Type B pancreatic cell (in vitro differentiated cells): Measurements from ENCODE around the gene ELFN1. TPM values are rescaled to one million over a fixed set of nuclear protein-coding genes. Genes with fewer than 3 reads are reported as not detected.
"Not testable (repeated sequence)": the region's sequence is repeated elsewhere in the genome, so short reads cannot be mapped to it uniquely, and the experiment has no call there.

Experiments used
- DNase-seq: peaks from one replicate; pipeline ENCODE4 v3.0.0; 2021; ENCODE audit warnings: mixed read lengths; ENCODE audit not compliant: unreplicated experiment; ENCODE audit errors: extremely low spot score
- H3K27ac Mint-ChIP-seq: 2 replicates; pipeline ENCODE4 v1.8.0; 2021; ENCODE audit warnings: mild to moderate bottlenecking, mixed read lengths
- H3K27me3 Mint-ChIP-seq: 2 replicates; pipeline ENCODE4 v1.8.0; 2021; ENCODE audit warnings: mixed read lengths
- H3K36me3 Mint-ChIP-seq: 2 replicates; pipeline ENCODE4 v1.8.0; 2021; ENCODE audit warnings: mixed read lengths
- H3K4me1 Mint-ChIP-seq: one replicate; pipeline ENCODE4 v1.8.0; 2021; ENCODE audit warnings: mixed read lengths; ENCODE audit not compliant: unreplicated experiment
- H3K4me3 Mint-ChIP-seq: 2 replicates; pipeline ENCODE4 v1.8.0; 2021; ENCODE audit warnings: mild to moderate bottlenecking, mixed read lengths
- H3K9me3 Mint-ChIP-seq: 2 replicates; pipeline ENCODE4 v1.8.0; 2021; ENCODE audit warnings: mixed read lengths
- CTCF ChIP-seq: fragments of 200-600 bp; sonication (generic); conservative IDR thresholded peaks from 2 replicates; pipeline ENCODE4 v1.5.0; 2021; ENCODE audit warnings: antibody characterized with exemption, mild to moderate bottlenecking
- total RNA-seq: library from RNA; stranded (reverse); gene quantifications from 2 replicates; pipeline ENCODE4 v1.2.1, GENCODE V29; 2021; ENCODE audit warnings: low replicate concordance

The ELFN1 gene
- total RNA-seq, 1 donor from 2014 or later: 5.8 TPM

- no peaks in the 10 kb centered on the region for H3K36me3 Mint-ChIP-seq
- H3K27me3 Mint-ChIP-seq: peaks cover 33% of the 10 kb centered on the region
- no peaks in the 10 kb centered on the region for H3K4me1 Mint-ChIP-seq
- no peaks in the 10 kb centered on the region for H3K9me3 Mint-ChIP-seq
- H3K4me3 Mint-ChIP-seq: no peak overlapping the region
- H3K27ac Mint-ChIP-seq: no peak overlapping the region
- peak; percentile 8 for TF ChIP-seq CTCF
- no peak for DNase-seq
Measured at GRCh38 chr7:1758859-1759521, 88.9 kb downstream of the ELFN1 start.

GRCh38 chr7:1761097-1761496 lies 91.0 kb downstream of the ELFN1 start:
- DNase-seq: no peak
- no peak overlapping the region for H3K27ac Mint-ChIP-seq
- no peak overlapping the region for H3K4me3 Mint-ChIP-seq
- TF ChIP-seq CTCF: no peak
- no peaks in the 10 kb centered on the region for H3K36me3 Mint-ChIP-seq
- no peaks in the 10 kb centered on the region for H3K4me1 Mint-ChIP-seq
- H3K9me3 Mint-ChIP-seq: no peaks in the 10 kb centered on the region
- H3K27me3 Mint-ChIP-seq: peaks cover 16% of the 10 kb centered on the region

GRCh38 chr7:1761774-1762173 lies 91.7 kb downstream of the ELFN1 start:
- TF ChIP-seq CTCF: no peak

GRCh38 chr7:1762238-1762945 lies 92.3 kb downstream of the ELFN1 start:
- no peak for DNase-seq
- TF ChIP-seq CTCF: no peak
- H3K4me1 Mint-ChIP-seq: no peaks in the 10 kb centered on the region
- no peak overlapping the region for H3K4me3 Mint-ChIP-seq
- no peaks in the 10 kb centered on the region for H3K9me3 Mint-ChIP-seq
- peaks cover 6% of the 10 kb centered on the region for H3K27me3 Mint-ChIP-seq
- H3K36me3 Mint-ChIP-seq: no peaks in the 10 kb centered on the region
- H3K27ac Mint-ChIP-seq: no peak overlapping the region

More at GRCh38 chr7:1761774-1762173, 91.7 kb downstream of the ELFN1 start:
- no peaks in the 10 kb centered on the region for H3K36me3 Mint-ChIP-seq
- H3K27me3 Mint-ChIP-seq: peaks cover 12% of the 10 kb centered on the region
- no peak overlapping the region for H3K27ac Mint-ChIP-seq
- DNase-seq: no peak
- H3K4me3 Mint-ChIP-seq: no peak overlapping the region
- no peaks in the 10 kb centered on the region for H3K9me3 Mint-ChIP-seq
- H3K4me1 Mint-ChIP-seq: no peaks in the 10 kb centered on the region

DNA sequence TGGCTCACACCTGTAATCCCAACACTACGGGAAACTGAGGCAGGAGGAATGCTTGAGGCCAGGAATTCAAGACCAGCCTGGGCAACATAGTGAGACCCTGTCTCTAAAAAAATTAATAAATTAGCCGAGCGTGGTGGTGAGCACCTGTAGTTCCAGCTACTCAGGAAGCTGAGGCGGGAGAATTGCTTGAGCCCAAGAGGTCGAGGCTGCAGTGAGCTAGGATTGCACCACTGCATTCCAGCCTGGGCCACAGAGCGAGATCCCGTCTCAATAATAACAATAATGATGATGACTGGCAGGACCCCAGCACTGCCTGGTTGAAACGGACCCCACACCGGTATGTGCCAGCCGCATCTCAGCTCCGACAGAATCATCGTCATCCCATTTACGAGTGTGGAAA lies 93.0 kb downstream of the ELFN1 start:
- H3K36me3 Mint-ChIP-seq: no peaks in the 10 kb centered on the region
- peaks cover 3% of the 10 kb centered on the region for H3K27me3 Mint-ChIP-seq
- H3K4me1 Mint-ChIP-seq: no peaks in the 10 kb centered on the region
- H3K27ac Mint-ChIP-seq: no peak overlapping the region
- no peak for TF ChIP-seq CTCF
- no peaks in the 10 kb centered on the region for H3K9me3 Mint-ChIP-seq
- DNase-seq: no peak
- H3K4me3 Mint-ChIP-seq: no peak overlapping the region

GRCh38 chr7:1763911-1764310 lies 93.8 kb downstream of the ELFN1 start:
- H3K27me3 Mint-ChIP-seq, DNase-seq, H3K27ac Mint-ChIP-seq, H3K36me3 Mint-ChIP-seq, H3K9me3 Mint-ChIP-seq, H3K4me1 Mint-ChIP-seq, H3K4me3 Mint-ChIP-seq: not testable (repeated sequence)
